ENCODE measurements around the gene B3GNT9. TPM values are rescaled to one million over a fixed set of nuclear protein-coding genes. Genes with fewer than 3 reads are reported as not detected.

B3GNT9 gene
- total and polyA plus RNA-seq, 4 experiments from 2014 or later, result 10.0 to 11.8 (median 10.2) TPM

DNA sequence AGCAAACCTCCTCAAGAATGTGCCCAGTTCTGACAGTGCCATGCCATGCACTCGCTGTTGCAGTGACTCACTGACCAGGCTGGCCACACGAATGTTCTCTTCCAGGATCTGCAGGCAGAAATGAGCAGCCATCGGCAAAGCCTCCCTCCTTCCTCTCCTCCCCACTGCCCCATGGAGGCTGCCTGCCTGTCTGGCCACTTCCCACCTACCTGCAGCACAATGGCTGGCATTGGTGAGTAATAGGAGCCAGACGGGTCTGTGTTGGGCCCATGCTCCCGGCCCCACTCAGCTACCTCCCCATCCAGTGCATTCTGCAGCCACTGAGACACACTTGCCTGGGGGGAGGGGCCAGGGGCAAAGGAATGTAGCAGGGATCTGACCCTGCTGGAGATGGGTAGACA, 35.8 kb upstream of the B3GNT9 start:
- H3K36me3 ChIP-seq (ENCODE audit: insufficient read depth, low read length), result no peaks in the 10 kb centered on the region
- ChIA-PET CTCF (ENCODE audit: partially characterized antibody) (interaction anchor here (1.7 to 6.5 kb wide), 5 partner anchors 11 to 169 kb away, joined by 4 to 58 read pairs (median 32); partner anchors contain the start of genes FBXL8 and TRADD), POLR2A (ENCODE audit: partially characterized antibody) (interaction anchor here (1.0 to 5.3 kb wide), 4 partner anchors 11 to 35 kb away, joined by 3 to 117 read pairs (median 17); partner anchors contain the start of genes B3GNT9, FBXL8 and TRADD)
- Mint-ChIP-seq H3K36me3 (peaks cover 0 to 3% of the 10 kb centered on the region in 2 donors), H3K27me3 (peaks cover 0 to 2% of the 10 kb centered on the region in 2 donors), H3K27ac (peak overlapping the region in 1 of 7 donors; percentile 21), H3K4me1 (peaks cover 11 to 19% (median 13%) of the 10 kb centered on the region in 4 donors), H3K4me3 (no peak overlapping the region), H3K9me3 (no peaks in the 10 kb centered on the region)
- intact Hi-C loops (cut with micrococcal nuclease), result no loop called here
- H3K9me3 ChIP-seq (ENCODE audit: control insufficient read depth in 1 of 2, low read length in 2 of 2), result no peaks in the 10 kb centered on the region
- no peak for DNase-seq
- H3K27me3 ChIP-seq (ENCODE audit: insufficient read depth, low read length), result no peaks in the 10 kb centered on the region
- no peak overlapping the region for H3K4me3 ChIP-seq (ENCODE audit: low read length in 2 of 2)
- peaks cover 29% of the 10 kb centered on the region for H3K4me1 ChIP-seq (ENCODE audit: insufficient read depth, low read length)
- H3K27ac ChIP-seq (ENCODE audit: low read depth, low read length), result no peak overlapping the region

DNA sequence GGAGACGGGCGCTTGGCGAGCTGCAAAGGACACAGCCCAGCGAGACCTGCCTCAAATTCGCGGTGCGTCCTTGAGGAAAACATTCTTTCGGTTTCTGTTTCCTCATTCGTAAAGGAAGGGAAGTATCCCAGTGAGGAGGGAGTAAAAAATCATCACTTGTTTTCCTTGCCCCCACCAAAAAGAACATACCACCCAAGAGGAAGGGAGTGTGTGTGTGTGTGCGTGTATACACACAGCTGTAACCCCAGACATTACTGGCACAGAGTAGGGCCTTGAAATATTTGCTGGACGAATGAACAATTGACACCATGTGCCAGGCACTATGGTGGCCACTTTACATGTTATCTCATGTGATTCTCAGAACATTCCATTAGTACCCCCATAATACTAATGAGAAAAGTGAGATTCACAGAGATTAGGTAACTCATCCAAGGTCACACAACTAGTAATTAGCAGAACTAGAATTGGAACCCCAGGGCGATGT, 34.9 kb upstream of the B3GNT9 start:
- H3K4me3 ChIP-seq (ENCODE audit: low read length in 2 of 2), result peak overlapping the region in 1 of 2 donors; percentile 85
- intact Hi-C loops (cut with micrococcal nuclease), result loop anchor here (1.0 to 2.0 kb wide), 4 partner anchors 30 to 231 kb away; partner anchors contain the start of gene TMEM208
- POLR2A ChIA-PET (ENCODE audit: partially characterized antibody), result interaction anchor here (0.5 to 5.3 kb wide), 17 partner anchors 10 to 208 kb away, joined by 3 to 117 read pairs (median 5); partner anchors contain the start of genes B3GNT9, CBFB, FBXL8 and FHOD1

DNA sequence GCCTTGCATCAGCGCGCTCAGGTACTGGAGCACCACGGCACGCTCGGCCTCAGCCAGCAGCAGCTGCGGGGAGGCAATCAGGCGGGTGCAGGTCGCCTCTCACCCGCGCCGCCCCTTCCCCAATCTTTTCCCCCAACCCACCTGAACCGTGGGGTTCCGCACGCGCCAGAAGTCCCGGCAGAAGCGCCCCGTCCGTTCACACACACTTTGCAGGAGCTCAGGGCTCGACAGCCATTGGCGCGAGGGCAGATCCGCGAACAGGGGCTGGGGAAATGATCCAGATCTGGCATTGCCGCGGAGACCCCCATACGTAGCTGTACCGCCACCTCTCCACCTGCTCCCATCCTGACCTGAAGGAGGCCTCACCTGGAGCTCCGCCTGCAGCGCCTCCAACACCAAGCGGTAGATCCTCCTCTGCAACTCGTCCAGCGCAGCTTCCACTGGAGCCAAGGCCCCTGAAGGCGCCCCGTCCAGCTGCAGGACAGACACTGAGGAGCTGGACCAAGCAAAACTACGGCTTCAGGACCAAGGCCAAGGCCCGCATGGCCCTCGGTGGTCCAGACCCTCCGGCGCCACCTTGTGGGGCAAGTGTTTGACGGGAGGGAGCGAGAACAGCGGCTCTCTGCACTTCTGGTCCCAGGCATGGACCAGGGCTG, 34.3 kb upstream of the B3GNT9 start:
- POLR2A ChIA-PET (ENCODE audit: partially characterized antibody), result interaction anchor here (0.5 to 5.3 kb wide), 20 partner anchors 10 to 231 kb away, joined by 3 to 117 read pairs (median 5); partner anchors contain the start of genes B3GNT9, CBFB, FBXL8 and FHOD1
- peak overlapping the region; percentile 79 to 96 (median 84) for H3K4me3 Mint-ChIP-seq
- CTCF ChIA-PET (ENCODE audit: partially characterized antibody), result interaction anchor here (0.7 to 6.5 kb wide), 35 partner anchors 9 to 238 kb away, joined by 3 to 58 read pairs (median 5); partner anchors contain the start of genes B3GNT9, CBFB, FBXL8 and TRADD

More for the DNA sequence above, 34.9 kb upstream of the B3GNT9 start:
- no peak for DNase-seq
- Histone ChIP-seq H3K27ac (ENCODE audit: low read depth, low read length) (no peak overlapping the region), H3K4me1 (ENCODE audit: insufficient read depth, low read length) (peaks cover 23% of the 10 kb centered on the region), H3K27me3 (ENCODE audit: insufficient read depth, low read length) (no peaks in the 10 kb centered on the region), H3K9me3 (ENCODE audit: control insufficient read depth in 1 of 2, low read length in 2 of 2) (no peaks in the 10 kb centered on the region), H3K36me3 (ENCODE audit: insufficient read depth, low read length) (no peaks in the 10 kb centered on the region)
- Mint-ChIP-seq H3K4me3 (peak overlapping the region in 7 of 8 donors; percentile 79 to 96 (median 85)), H3K36me3 (peaks cover 0 to 3% of the 10 kb centered on the region in 2 donors), H3K27ac (peak overlapping the region in 4 of 7 donors; percentile 14 to 98 (median 69)), H3K9me3 (no peaks in the 10 kb centered on the region), H3K27me3 (peaks cover 0 to 2% of the 10 kb centered on the region in 2 donors), H3K4me1 (peaks cover 8 to 15% (median 10%) of the 10 kb centered on the region in 4 donors)
- CTCF ChIA-PET (ENCODE audit: partially characterized antibody), result interaction anchor here (0.7 to 6.5 kb wide), 30 partner anchors 8 to 239 kb away, joined by 3 to 58 read pairs (median 5); partner anchors contain the start of genes B3GNT9, CBFB, FBXL8 and TRADD

DNA sequence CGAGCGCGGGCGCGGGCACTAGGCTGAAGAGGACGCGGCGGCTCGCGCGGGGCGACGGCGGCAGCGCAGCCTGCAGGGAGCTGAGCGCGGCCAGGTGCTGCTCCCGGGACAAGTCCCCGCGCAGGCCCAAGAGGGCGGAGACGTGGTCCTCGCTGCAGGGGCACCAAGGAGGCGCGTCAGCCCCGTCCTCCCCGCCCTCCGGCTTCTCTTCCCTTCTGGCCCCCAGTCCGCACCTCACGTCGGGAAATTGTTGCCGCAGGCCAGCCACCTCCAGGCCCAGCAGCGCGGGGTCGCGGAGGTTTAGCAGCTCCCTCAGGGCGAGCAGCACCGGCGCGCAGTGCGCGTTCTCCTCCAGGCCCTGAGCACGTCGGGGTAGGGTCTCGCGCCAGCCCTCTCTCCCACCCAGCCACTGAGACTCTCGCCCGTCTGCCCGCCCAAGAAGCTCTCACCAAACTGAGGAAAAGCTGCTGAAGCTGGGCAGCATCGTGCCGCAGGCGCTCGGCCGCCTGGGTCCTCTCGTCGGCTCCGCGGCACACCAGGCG, 33.7 kb upstream of the B3GNT9 start:
- Mint-ChIP-seq H3K36me3 (peaks cover 0 to 3% of the 10 kb centered on the region in 2 donors), H3K4me1 (peaks cover 8 to 15% (median 10%) of the 10 kb centered on the region in 4 donors), H3K9me3 (no peaks in the 10 kb centered on the region), H3K27me3 (peaks cover 0 to 2% of the 10 kb centered on the region in 2 donors), H3K27ac (peak overlapping the region in 5 of 7 donors; percentile 15 to 98 (median 57)), H3K4me3 (peak overlapping the region; percentile 54 to 96 (median 68))
- no peak for DNase-seq
- Histone ChIP-seq H3K27me3 (ENCODE audit: insufficient read depth, low read length) (no peaks in the 10 kb centered on the region), H3K36me3 (ENCODE audit: insufficient read depth, low read length) (no peaks in the 10 kb centered on the region), H3K27ac (ENCODE audit: low read depth, low read length) (peak overlapping the region; percentile 91), H3K4me1 (ENCODE audit: insufficient read depth, low read length) (peaks cover 23% of the 10 kb centered on the region), H3K9me3 (ENCODE audit: control insufficient read depth in 1 of 2, low read length in 2 of 2) (no peaks in the 10 kb centered on the region), H3K4me3 (ENCODE audit: low read length in 2 of 2) (peak overlapping the region; percentile 65 to 85)
- ChIA-PET CTCF (ENCODE audit: partially characterized antibody) (interaction anchor here (0.7 to 6.5 kb wide), 33 partner anchors 9 to 238 kb away, joined by 3 to 58 read pairs (median 5); partner anchors contain the start of genes B3GNT9, CBFB, FBXL8 and TRADD), POLR2A (ENCODE audit: partially characterized antibody) (interaction anchor here (0.7 to 5.3 kb wide), 19 partner anchors 9 to 230 kb away, joined by 3 to 117 read pairs (median 5); partner anchors contain the start of genes B3GNT9, CBFB, FBXL8 and NOL3)
- intact Hi-C loops (cut with micrococcal nuclease), result loop anchor here (1.0 to 2.0 kb wide), 2 partner anchors 42 to 166 kb away; partner anchors contain the start of gene TMEM208

More for the DNA sequence above, 34.3 kb upstream of the B3GNT9 start:
- Histone ChIP-seq H3K9me3 (ENCODE audit: control insufficient read depth in 1 of 2, low read length in 2 of 2) (no peaks in the 10 kb centered on the region), H3K36me3 (ENCODE audit: insufficient read depth, low read length) (no peaks in the 10 kb centered on the region), H3K27ac (ENCODE audit: low read depth, low read length) (no peak overlapping the region), H3K4me3 (ENCODE audit: low read length in 2 of 2) (peak overlapping the region in 1 of 2 donors; percentile 85), H3K27me3 (ENCODE audit: insufficient read depth, low read length) (no peaks in the 10 kb centered on the region), H3K4me1 (ENCODE audit: insufficient read depth, low read length) (peaks cover 23% of the 10 kb centered on the region)
- Mint-ChIP-seq H3K27ac (peak overlapping the region; percentile 64 to 98 (median 85)), H3K4me1 (peaks cover 8 to 15% (median 10%) of the 10 kb centered on the region in 4 donors), H3K27me3 (peaks cover 0 to 2% of the 10 kb centered on the region in 2 donors), H3K9me3 (no peaks in the 10 kb centered on the region), H3K36me3 (peaks cover 0 to 3% of the 10 kb centered on the region in 2 donors)
- DNase-seq, result peak; percentile 72 to 82 (median 78)
- intact Hi-C loops (cut with micrococcal nuclease), result loop anchor here (1.0 to 2.0 kb wide), 5 partner anchors 30 to 231 kb away; partner anchors contain the start of gene TMEM208

DNA sequence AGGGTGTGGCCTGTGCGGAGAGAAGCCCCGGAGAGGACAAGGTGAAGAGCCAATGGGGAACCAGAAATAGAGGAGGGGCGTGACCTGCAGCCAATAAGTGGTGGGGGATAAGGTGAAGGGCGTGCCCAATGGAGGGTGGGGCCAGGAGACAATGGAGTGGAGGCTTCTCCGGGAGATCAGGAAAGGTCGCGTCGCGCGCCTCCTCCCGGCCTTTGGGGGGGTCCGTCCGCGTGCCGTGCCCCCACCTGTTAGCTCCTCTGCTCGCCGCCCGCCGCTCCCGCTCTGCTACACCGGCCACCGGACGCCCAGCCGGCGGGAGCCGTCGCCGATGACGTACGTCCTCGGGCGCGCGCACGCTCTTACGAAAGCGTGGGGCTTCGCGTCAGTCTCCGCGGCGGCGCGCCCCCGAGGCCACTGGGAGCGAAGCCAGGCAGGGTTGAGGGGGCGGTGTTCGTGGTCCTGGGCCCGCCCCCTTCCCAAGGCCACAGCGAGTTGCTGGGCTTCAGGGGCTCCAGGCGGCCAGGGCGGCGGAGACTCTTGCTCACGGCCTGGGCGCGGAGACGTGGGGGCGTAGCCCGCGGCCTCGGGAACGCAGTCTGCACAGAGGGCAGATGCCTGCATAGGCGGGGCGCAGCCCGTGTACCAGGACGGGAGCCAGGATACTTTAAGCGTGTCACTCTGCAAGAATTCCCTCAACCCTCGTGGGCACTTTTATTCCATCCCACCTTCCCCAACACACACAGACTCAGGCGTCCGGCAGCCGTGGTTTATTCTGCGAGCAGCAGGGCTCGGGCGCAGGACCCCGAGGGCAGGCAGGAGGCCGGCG, 33.0 kb upstream of the B3GNT9 start, which contains the start of gene MATCAP1:
MATCAP1 (minus strand) TSS at position 337 of the 826 bp plus-strand sequence. CDS start 3,353 bp downstream, outside the sequence.
- H3K4me1 ChIP-seq (ENCODE audit: insufficient read depth, low read length), result peaks cover 25% of the 10 kb centered on the region
- H3K9me3 ChIP-seq (ENCODE audit: control insufficient read depth in 1 of 2, low read length in 2 of 2), result no peaks in the 10 kb centered on the region
- no peaks in the 10 kb centered on the region for H3K27me3 ChIP-seq (ENCODE audit: insufficient read depth, low read length)
- H3K4me3 ChIP-seq (ENCODE audit: low read length in 2 of 2), result peak within 1 kb of the TSS; percentile 65 to 85
- intact Hi-C loops (cut with micrococcal nuclease), result loop anchor here (1.0 to 2.0 kb wide), 6 partner anchors 25 to 297 kb away; partner anchors contain the start of genes ATP6V0D1, FBXL8, FHOD1 and PHAF1
- H3K4me1 Mint-ChIP-seq, result peaks cover 8 to 16% (median 10%) of the 10 kb centered on the region in 4 donors
- H3K27ac Mint-ChIP-seq, result peak within 1 kb of the TSS in 6 of 7 donors; percentile 15 to 98 (median 66)
- CTCF ChIA-PET (ENCODE audit: partially characterized antibody), result interaction anchor here (1.3 to 6.5 kb wide), 13 partner anchors 9 to 211 kb away, joined by 3 to 58 read pairs (median 9); partner anchors contain the start of genes B3GNT9, FBXL8 and TRADD
- H3K4me3 Mint-ChIP-seq, result peak within 1 kb of the TSS; percentile 54 to 96 (median 68)
- peaks cover 0 to 2% of the 10 kb centered on the region in 2 donors for H3K27me3 Mint-ChIP-seq
- POLR2A ChIA-PET (ENCODE audit: partially characterized antibody), result interaction anchor here (0.8 to 5.3 kb wide), 11 partner anchors 8 to 206 kb away, joined by 3 to 117 read pairs (median 5); partner anchors contain the start of genes CBFB, FBXL8, FHOD1 and TMEM208
- H3K9me3 Mint-ChIP-seq, result no peaks in the 10 kb centered on the region
- peak within 1 kb of the TSS; percentile 91 for H3K27ac ChIP-seq (ENCODE audit: low read depth, low read length)
- peak; percentile 95 to 98 (median 97) for DNase-seq
- H3K36me3 Mint-ChIP-seq, result peaks cover 0 to 3% of the 10 kb centered on the region in 2 donors
- no peaks in the 10 kb centered on the region for H3K36me3 ChIP-seq (ENCODE audit: insufficient read depth, low read length)

Measured in CD4-positive, alpha-beta memory T cell (primary cell).